Stimulated activated CD4-positive, alpha-beta T cell treated with anti-CD3 and anti-CD28 coated beads, TNF-alpha, amount 100 ng/mL, for 4 hours (primary cell): ENCODE measurements around the gene SLC17A5.
"Not testable (repeated sequence)": the region's sequence is repeated elsewhere in the genome, so short reads cannot be mapped to it uniquely, and the experiment has no call there.

Experiments
- DNase-seq, 3 experiments: peaks; one replicate each; pipeline ENCODE4 v3.0.0-alpha.2; 2020; ENCODE audit warnings: low read depth in 3 of 3

SLC17A5 gene

DNA sequence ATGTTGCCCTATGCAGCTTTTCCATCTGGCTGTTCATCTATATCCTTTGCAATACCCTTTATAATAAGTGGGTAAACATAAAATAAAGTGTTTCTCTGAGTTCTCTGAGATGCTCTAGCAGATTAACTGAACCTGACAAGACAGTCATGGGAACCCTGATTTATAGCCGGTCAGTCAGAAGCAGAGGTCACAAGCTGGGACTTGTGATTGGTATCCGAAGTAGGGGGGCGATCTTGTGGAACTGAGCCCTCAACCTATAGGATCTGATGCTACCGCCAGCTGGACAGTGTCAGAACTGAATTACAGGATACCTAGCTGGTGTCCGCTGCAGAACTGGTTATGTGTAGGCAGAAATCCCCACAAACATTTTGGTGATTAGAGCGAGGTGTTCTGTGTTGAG is 39.0 kb downstream of the SLC17A5 start:
- DNase-seq: no peak

DNA sequence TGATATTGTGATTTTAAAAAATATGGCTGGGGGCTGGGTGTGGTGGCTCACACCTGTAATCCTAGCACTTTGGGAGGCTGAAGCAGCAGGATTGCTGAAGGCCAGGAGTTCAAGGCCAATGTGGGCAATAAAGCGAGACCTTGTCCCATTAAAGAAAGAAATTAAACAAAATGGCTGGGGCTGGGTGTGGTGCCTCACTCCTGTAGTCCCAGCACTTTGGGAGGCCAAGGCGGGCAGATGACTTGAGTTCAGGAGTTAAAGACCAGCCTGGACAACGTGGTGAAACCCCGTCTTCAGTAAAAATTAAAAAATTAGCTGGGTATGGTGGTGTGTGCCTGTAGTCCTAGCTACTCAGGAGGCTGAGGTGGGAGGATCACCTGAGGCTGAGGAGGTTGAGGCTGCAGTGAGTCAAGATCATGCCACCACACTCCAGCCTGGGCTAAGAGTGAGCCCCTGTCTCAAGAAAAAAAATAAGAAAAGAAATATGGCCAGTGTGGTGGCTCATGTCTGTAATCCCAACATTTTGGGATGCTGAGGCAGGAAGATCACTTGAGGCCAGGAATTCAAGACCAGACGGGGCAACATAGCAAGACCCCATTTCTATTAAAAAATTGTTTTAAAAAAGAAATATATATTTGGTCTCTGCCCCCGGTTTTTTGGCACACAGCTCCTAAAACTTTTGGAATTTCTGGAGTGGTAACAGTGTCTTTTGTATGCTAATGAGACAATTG is 39.8 kb downstream of the SLC17A5 start:
- no peak for DNase-seq

DNA sequence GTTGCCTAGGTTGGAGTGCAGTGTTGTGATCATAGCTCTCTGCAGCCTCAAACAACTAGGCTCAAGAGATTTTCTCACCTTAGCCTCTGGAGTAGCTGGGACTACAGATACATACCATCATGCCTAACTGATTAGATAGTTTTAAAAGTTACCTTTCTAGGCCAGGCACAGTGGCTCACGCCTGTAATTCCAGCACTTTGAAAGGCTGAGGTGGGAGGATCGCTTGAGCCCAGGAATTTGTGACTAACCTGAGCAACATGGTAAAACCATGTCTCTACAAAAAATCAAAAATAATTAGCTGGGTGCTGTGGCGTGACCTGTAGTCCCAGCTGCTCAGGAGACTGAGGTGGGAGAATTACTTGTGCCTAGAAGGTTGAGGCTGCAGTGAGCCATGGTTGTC is 41.2 kb downstream of the SLC17A5 start:
- no peak for DNase-seq

- DNase-seq: no peak
These were observed 43.1 kb downstream of the SLC17A5 start for GRCh38 chr6:73610444-73611275.

- no peak for DNase-seq
These were observed 45.0 kb downstream of the SLC17A5 start for GRCh38 chr6:73608761-73609160.

- DNase-seq: no peak
These were observed 47.4 kb downstream of the SLC17A5 start for GRCh38 chr6:73606428-73606827.

DNA sequence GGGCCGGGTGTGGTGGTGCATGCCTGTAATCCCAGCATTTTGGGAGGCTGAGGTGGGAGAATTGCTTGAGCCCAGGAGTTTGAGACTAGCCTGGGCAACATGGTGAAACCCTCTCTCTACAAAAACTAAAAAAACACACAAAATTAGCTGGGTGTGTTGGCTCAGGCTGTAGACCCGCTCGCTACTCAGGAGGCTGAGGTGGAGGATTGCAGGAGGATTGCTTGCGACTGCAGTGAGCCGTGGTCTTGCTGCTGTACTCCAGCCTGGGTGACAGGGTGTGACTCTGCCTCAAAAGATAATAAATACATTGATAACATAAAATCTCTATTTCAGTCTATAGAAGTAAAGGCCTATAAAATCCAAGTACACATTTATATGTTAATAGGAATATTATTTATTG is 49.3 kb downstream of the SLC17A5 start:
- no peak for DNase-seq

DNA sequence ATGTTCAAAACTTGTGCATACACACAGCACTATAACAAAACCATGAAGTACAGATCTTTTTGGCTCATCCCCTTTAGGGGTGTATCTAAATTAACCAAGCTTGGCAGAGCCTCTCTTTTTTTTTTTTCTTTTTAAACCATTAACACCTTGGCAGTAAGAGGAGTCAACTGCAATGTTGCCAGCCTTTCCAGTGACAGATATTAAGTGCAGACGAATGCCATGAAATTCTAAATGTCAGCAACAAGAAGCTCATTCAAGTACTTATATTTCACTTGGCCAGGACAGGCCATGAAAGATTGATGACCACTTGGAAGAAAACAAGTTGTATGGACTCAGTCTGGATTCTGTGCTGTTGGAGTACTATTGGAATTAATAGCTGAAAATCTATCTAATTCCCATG is 49.8 kb downstream of the SLC17A5 start:
- no peak for DNase-seq

DNA sequence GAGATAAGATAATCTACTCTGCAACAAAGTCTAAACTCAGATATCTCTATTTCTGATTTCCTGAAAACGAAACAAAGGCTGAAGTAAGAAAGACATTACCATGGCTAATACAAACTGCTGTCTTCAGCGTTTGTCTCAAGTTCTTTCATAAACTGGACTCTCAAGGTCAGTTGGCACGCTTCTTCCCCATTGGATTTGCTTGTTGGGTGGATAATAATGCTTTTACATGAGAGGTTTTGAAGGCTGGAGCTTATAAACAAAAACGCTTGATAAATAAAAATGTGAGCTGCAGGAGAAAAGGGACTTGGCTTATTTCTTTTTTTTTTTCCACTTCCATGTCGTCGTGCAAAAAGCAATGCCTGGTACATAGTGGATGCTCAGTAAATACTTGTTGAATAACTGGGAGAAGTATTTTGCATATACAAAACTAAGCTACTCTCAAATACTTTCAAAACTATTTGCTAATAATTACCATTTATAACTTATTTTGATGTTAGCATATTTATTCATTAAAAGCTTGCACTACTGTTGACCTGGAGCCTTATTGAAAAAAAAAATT is 67.3 kb downstream of the SLC17A5 start:
- DNase-seq: no peak

DNA sequence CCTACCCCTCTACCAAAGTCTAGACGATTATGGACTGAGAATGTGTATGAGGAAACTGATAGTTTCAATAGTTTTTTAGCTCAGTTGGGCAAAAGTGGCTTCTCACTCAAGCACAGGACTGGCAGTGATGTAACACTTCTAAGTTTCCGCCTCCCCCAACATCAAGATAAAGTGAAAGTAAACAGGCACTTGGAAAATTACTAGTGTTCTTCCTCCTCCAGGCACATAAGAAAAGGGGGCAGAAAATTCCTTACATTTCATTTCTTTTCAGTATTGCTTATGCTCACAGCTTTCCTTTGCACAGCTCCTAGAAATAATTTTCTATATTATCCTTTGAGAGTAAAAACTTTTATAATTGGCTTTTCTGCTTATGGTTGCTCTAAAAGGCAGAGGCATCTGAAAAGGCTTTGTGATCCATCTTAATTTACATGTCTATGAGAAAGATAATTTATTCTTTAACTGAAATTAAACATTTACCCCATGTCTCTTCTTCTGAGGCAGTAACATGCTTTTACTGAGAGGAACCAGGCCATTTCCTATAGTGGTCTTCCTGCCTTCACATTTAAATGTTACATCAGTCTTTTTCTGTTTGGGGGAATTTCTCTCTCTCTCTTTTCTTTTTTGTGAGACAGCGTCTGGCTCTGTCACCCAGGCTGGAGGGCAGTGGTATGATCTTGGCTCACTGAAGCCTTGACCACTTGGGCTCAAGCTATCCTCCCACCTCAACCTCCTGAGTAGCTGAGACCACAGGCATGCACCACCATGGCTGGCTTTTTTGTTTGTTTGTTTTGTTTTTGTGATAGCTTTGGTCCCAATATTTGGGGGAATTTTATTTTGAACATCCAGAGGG is 68.0 kb downstream of the SLC17A5 start:
- DNase-seq: peak in 1 of 3 experiments; percentile 17

DNA sequence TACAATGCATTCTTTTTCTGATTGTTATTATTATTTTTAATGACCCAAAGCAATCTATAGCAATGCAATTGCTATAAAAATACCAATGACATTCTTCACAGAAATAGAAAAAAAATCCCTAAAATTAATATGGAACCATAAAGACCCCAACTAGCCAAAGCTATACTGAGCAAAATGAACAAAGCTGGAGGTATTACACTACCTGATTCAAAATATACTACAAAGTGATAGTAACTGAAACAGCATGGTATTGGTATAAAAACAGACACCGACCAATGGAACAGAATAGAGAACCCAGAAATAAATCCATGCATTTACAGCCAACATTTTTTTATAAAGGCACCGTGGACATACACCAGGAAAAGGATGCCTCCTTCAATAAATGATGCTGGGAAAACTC is 72.5 kb downstream of the SLC17A5 start:
- no peak for DNase-seq

DNA sequence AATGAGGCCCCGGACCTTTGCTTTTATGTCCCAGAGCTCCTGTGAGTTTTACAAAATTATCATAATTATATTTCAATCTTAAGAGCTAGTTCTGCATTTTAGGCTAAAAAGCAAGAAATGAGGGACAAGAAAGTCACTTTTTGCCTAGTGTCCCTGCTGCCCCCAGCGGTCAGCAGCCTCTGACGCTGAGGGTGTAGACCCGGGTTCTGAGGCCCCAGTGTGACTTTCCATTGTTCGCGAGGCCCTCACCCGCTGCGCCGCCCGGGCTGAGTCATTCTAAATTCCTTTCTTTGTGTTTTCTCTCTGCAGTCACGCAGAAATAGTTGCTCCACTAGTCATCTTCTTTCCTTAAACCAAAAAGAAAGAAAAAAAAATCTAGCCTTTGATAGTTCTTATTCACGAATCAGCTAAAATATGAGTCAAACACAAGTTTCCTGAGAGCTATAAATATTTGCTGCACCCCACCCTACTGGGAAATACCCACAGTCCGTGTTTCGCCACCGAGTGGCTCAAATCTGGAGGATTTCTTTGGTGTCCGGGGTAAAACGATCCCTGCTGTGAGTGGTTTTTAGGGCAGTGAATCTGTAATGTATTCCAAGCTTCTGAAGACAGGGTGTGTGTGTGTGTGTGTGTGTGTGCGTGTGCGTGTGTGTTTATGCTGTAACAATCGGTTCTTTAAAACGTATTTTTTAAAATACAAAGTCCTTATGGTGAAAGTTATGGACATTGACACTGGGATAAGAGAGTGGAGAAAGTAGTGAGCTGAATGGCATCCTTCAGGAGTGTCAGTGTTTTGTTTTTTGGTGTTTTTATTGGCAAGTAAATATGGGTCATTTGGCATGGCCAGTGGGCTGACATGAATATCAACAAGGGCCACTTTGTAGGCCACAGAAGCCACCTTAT is 73.3 kb downstream of the SLC17A5 start:
- peak; percentile 51 to 65 (median 64) for DNase-seq

- no peak for DNase-seq
These were observed 73.9 kb downstream of the SLC17A5 start for GRCh38 chr6:73579851-73580246.

GRCh38 chr6:73579389-73579788 is 74.4 kb downstream of the SLC17A5 start:
- no peak for DNase-seq

DNA sequence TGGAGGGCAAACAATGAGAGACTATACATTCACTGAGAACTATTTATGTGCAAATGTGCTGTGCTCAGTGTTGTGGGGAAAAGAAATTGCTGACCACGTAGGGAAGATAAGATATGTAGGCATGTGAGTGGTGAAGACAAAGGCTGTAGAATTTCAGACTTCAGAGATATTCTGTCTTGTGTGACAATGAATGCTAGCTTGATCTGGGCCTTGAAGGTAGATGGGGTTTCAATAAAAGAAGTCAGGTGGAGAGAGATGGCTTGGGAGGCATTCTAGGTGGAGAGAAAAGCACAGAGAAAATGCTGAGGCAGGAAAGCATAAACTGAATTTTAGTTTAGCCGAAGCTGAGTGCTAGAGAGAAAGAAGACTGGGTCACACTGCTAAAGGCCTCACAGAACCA is 76.1 kb downstream of the SLC17A5 start:
- DNase-seq: no peak

GRCh38 chr6:73572531-73572930 is 81.3 kb downstream of the SLC17A5 start:
- DNase-seq: not testable (repeated sequence)

- not testable (repeated sequence) for DNase-seq
These were observed 82.3 kb downstream of the SLC17A5 start for GRCh38 chr6:73571218-73572181.

DNA sequence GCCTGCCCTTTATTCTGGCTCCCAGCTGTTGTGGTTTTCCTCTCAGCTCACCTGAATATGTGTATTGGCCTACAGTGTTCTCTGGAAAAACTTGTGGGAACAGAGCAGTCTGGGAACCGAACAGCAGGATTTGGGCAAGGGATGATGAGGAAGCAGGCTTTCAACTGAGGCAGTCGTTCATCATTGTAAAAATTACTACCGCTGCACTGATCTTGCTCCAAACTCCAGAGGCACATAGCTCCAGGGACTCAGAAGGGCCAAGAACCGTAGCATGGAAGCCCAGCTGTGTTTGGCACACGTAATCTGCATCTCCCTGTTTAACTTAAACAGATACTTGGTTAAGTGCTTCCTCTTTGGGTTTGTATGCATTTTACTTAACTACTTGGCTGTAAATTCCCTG is 84.7 kb downstream of the SLC17A5 start:
- DNase-seq: no peak

DNA sequence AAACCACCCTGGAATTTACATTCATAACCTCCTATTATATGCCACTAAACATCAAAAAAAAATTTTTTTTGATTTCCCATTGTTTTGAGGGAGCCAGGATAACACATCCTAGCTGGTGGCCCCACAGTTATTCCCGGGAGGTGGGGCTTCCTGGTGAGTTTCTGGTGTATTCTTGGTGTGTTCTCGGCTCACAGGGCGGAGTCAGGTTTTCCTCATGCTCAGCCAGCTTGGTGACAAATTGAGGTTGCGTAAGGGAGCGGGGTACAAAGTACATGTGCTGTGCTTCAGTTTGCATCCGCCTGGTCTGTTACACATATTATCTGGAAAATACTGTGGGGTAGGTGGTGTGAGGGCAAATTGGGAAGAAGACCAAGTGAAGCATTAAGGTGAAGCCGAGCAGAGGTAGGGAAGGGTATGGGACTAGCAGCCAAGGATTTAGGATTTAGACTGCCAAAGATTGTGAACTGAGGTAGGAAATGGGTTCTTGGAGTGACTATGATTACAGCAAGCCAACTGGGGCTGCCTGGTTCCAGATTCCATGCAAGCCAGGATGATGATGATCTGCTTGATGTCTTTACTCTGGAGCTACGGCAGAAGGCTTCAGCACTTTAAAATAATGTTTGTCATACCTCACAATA is 86.7 kb downstream of the SLC17A5 start:
- DNase-seq: no peak
